ENCODE results near the gene CREB5. TPM values are rescaled to one million over a fixed set of nuclear protein-coding genes. Genes with fewer than 3 reads are reported as not detected.

CREB5 gene
- total and polyA plus RNA-seq, 7 donors: 0.86 to 33.8 (median 16.6) TPM

DNA sequence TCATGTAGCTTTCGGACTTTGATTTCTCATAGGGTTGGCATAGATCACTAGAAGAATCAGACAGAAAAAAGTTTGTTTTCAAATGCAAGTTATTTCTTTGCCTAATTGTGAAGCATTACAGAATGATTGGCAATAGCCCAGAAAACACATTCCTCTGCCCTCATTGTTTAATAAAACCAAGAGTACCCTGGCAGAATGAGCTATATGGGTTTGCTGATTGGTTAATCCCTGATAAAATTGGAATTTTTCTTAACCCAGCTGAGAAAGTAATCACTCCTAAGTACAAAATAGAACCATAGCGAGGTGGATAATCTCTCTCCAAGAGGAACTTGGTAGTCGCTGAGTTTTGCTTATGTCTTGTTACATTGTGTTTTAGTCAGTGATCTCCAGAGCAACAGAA, 30.9 kb upstream of the CREB5 start:
- Histone ChIP-seq H3K36me3 (ENCODE audit: insufficient read depth in 1 of 2, low read depth in 1 of 2) (no peaks in the 10 kb centered on the region), H3K27ac (no peak overlapping the region), H3K9me3 (no peaks in the 10 kb centered on the region), H3K4me3 (no peak overlapping the region), H3K27me3 (ENCODE audit: insufficient read depth in 3 of 3, low read length in 2 of 3) (peaks cover 0 to 4% (median 0%) of the 10 kb centered on the region in 3 donors), H3K4me1 (no peaks in the 10 kb centered on the region)
- no peak for DNase-seq
- 52 to 73% (median 60%) methylated on average over 3 of the region's 3 CpGs for WGBS, 3 donors
- intact Hi-C loops (cut with DNase I): no loop called here
- TF ChIP-seq, protein P1, sequence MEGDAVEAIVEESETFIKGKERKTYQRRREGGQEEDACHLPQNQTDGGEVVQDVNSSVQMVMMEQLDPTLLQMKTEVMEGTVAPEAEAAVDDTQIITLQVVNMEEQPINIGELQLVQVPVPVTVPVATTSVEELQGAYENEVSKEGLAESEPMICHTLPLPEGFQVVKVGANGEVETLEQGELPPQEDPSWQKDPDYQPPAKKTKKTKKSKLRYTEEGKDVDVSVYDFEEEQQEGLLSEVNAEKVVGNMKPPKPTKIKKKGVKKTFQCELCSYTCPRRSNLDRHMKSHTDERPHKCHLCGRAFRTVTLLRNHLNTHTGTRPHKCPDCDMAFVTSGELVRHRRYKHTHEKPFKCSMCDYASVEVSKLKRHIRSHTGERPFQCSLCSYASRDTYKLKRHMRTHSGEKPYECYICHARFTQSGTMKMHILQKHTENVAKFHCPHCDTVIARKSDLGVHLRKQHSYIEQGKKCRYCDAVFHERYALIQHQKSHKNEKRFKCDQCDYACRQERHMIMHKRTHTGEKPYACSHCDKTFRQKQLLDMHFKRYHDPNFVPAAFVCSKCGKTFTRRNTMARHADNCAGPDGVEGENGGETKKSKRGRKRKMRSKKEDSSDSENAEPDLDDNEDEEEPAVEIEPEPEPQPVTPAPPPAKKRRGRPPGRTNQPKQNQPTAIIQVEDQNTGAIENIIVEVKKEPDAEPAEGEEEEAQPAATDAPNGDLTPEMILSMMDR (IDR thresholded peaks at IDR 0.05): no peak
- no peak for ATAC-seq

DNA sequence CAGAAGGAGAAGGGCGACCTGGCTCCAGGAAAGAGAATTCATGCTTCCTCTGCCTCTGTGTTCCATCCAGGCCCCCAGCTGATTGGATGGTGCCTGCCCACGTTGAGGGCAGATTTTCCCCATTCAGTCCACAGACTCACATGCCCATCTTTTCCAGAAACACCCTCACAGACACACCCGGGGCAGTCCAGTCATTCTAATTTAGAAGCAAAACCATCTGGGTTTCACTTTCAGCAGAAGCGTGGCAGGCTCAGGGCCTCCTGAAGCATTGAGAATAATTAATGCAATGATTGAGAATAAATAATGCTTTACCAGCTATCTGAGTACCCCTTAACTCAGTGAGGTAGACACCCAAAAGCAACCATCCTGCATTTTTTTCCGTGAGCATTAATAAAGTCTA, 30.2 kb upstream of the CREB5 start:
- no peaks in the 10 kb centered on the region for H3K4me1 ChIP-seq
- ATAC-seq (no peak), DNase-seq (no peak)
- H3K27ac ChIP-seq: no peak overlapping the region
- WGBS, 3 donors: 79 to 82% (median 82%) methylated on average over 5 of the region's 5 CpGs
- H3K27me3 ChIP-seq (ENCODE audit: insufficient read depth in 3 of 3, low read length in 2 of 3): peaks cover 0 to 4% (median 0%) of the 10 kb centered on the region in 3 donors
- H3K4me3 ChIP-seq: no peak overlapping the region
- intact Hi-C loops (cut with DNase I): no loop called here
- H3K9me3 ChIP-seq: no peaks in the 10 kb centered on the region
- TF ChIP-seq, protein P1 (IDR thresholded peaks at IDR 0.05): no peak
- no peaks in the 10 kb centered on the region for H3K36me3 ChIP-seq (ENCODE audit: insufficient read depth in 1 of 2, low read depth in 1 of 2)

DNA sequence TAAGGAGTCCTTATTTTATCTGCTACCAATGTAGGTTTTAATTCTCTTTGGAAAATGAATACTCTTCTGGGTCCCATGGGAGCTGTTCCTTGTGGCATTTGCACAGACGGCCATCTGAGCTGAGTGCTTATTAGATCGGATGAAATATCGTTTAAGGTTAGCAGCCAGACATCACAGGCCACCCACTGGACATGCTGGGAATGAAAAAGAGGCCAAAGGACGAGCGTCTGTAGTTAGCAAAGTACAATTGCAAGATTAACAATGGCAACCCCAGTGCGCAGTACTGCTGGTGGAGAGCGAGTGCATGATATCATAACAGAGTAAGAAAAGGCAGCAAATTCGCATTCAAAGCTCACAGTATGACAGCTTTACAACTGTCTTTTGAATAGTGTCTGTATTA, 28.3 kb upstream of the CREB5 start:
- H3K4me3 ChIP-seq: no peak overlapping the region
- H3K9me3 ChIP-seq: no peaks in the 10 kb centered on the region
- 53 to 65% (median 56%) methylated on average over 8 of the region's 8 CpGs for WGBS, 3 donors
- ATAC-seq: no peak
- TF ChIP-seq, protein P1 (IDR thresholded peaks at IDR 0.05): no peak
- no peak overlapping the region for H3K27ac ChIP-seq
- peaks cover 0 to 4% (median 0%) of the 10 kb centered on the region in 3 donors for H3K27me3 ChIP-seq (ENCODE audit: insufficient read depth in 3 of 3, low read length in 2 of 3)
- H3K36me3 ChIP-seq (ENCODE audit: insufficient read depth in 1 of 2, low read depth in 1 of 2): no peaks in the 10 kb centered on the region
- no peak for DNase-seq
- H3K4me1 ChIP-seq: no peaks in the 10 kb centered on the region
- intact Hi-C loops (cut with DNase I): no loop called here

DNA sequence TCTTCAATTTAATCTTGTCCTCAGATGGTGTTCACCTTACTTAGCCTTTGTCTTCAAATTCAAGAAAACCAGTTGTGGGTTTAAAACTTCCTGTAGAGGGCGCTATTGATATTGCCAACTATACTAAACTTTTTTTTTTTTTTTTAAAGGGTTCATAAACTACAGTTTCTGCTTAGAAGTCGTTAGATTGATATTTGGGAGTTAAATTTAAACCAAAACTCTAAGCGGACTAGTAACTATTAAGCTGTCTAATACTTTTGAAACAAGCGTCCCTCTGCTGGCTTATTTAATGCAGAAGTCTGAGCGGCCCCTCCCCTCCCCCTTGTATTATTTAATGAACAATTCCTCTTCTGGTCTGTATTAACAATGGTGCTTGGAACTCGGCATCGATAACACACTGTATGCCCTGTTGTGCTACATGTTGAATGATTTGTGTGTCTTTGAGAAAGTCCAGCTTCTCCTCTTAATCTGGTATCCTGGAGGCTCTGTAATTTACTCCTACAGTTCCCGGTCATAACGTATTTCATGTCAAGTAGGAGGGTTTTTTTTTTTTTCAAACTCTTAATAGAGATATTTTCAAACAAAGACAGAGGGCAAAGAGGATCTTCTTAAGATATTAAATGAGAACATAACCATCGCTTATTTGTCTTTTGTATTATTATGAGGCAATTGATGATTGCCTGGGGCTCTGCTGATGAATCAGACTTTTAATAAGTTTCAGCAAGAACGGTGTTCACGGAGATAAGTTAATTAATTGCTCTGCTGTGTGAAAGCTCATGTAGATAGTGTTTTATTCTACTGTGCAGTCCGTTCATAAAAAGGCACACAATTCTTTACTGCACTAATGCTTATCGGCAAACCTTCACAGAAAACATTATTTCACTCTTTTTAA, 22.6 kb upstream of the CREB5 start:
- no peaks in the 10 kb centered on the region for H3K9me3 ChIP-seq
- H3K4me3 ChIP-seq: peak overlapping the region; percentile 56
- no peaks in the 10 kb centered on the region for H3K36me3 ChIP-seq (ENCODE audit: insufficient read depth in 1 of 2, low read depth in 1 of 2)
- H3K4me1 ChIP-seq: no peaks in the 10 kb centered on the region
- 15 to 24% (median 16%) methylated on average over 14 of the region's 14 CpGs for WGBS, 3 donors
- no peak overlapping the region for H3K27ac ChIP-seq
- ATAC-seq: peak in 3 of 4 donors; percentile 37 to 82 (median 66)
- H3K27me3 ChIP-seq (ENCODE audit: insufficient read depth in 3 of 3, low read length in 2 of 3): no peaks in the 10 kb centered on the region
- DNase-seq: no peak
- intact Hi-C loops (cut with DNase I): loop anchor here (1.0 to 5.0 kb wide), 5 partner anchors 233 to 465 kb away; no protein-coding TSS in a partner anchor
- TF ChIP-seq, protein P1 (IDR thresholded peaks at IDR 0.05): peak; percentile 89

Data from psoas muscle (tissue), 8 donors.